ENCODE data around the gene PLEKHA7.
"Not testable (repeated sequence)": the region's sequence is repeated elsewhere in the genome, so short reads cannot be mapped to it uniquely, and the experiment has no call there.

PLEKHA7 gene

GRCh38 chr11:16876837-16877236, 137.4 kb downstream of the PLEKHA7 start:
- no peak for DNase-seq

- DNase-seq = no peak
These were observed 138.0 kb downstream of the PLEKHA7 start for GRCh38 chr11:16876053-16876752.

GRCh38 chr11:16874275-16874975, 139.8 kb downstream of the PLEKHA7 start:
- no peak for DNase-seq

GRCh38 chr11:16873289-16873688, 140.9 kb downstream of the PLEKHA7 start:
- no peak for DNase-seq

- DNase-seq = no peak
These were observed 142.8 kb downstream of the PLEKHA7 start for GRCh38 chr11:16871368-16871767.

- DNase-seq = no peak
These were observed 147.1 kb downstream of the PLEKHA7 start for GRCh38 chr11:16867097-16867496.

GRCh38 chr11:16864428-16864827, 149.8 kb downstream of the PLEKHA7 start:
- DNase-seq = not testable (repeated sequence)

- no peak for DNase-seq
These were observed 150.8 kb downstream of the PLEKHA7 start for GRCh38 chr11:16863389-16863788.

GRCh38 chr11:16862726-16863125, 151.5 kb downstream of the PLEKHA7 start:
- no peak for DNase-seq

- DNase-seq = no peak
These were observed 152.4 kb downstream of the PLEKHA7 start for GRCh38 chr11:16861862-16862261.

GRCh38 chr11:16860617-16861016, 153.6 kb downstream of the PLEKHA7 start:
- no peak for DNase-seq

- no peak for DNase-seq
These were observed 154.6 kb downstream of the PLEKHA7 start for GRCh38 chr11:16859651-16860050.

- DNase-seq = no peak
These were observed 157.0 kb downstream of the PLEKHA7 start for GRCh38 chr11:16857186-16857585.

- DNase-seq = no peak
These were observed 158.2 kb downstream of the PLEKHA7 start for GRCh38 chr11:16856022-16856471.

- no peak for DNase-seq
These were observed 159.2 kb downstream of the PLEKHA7 start for GRCh38 chr11:16854979-16855378.

- DNase-seq = no peak
These were observed 160.4 kb downstream of the PLEKHA7 start for GRCh38 chr11:16853859-16854258.

- DNase-seq = no peak
These were observed 160.9 kb downstream of the PLEKHA7 start for GRCh38 chr11:16853266-16853665.

- no peak for DNase-seq
These were observed 167.9 kb downstream of the PLEKHA7 start for GRCh38 chr11:16846305-16846704.

GRCh38 chr11:16844268-16844771, 169.9 kb downstream of the PLEKHA7 start:
- DNase-seq = no peak

- DNase-seq = no peak
These were observed 170.9 kb downstream of the PLEKHA7 start for GRCh38 chr11:16843294-16843693.

- DNase-seq = no peak
These were observed 172.2 kb downstream of the PLEKHA7 start for GRCh38 chr11:16841984-16842383.

GRCh38 chr11:16841481-16841880, 172.7 kb downstream of the PLEKHA7 start:
- DNase-seq = no peak

GRCh38 chr11:16840951-16841350, 173.3 kb downstream of the PLEKHA7 start:
- no peak for DNase-seq

GRCh38 chr11:16839821-16840220, 174.4 kb downstream of the PLEKHA7 start:
- no peak for DNase-seq

All from stimulated activated CD8-positive, alpha-beta memory T cell treated with anti-CD3 and anti-CD28 coated beads, Interleukin-4, amount 100 ng/mL, for 48 hours (primary cell).